GM19468 (cell line): ENCODE measurements around the gene NUP93.
"Not testable (repeated sequence)": the region's sequence is repeated elsewhere in the genome, so short reads cannot be mapped to it uniquely, and the experiment has no call there.

ENCODE experiments used
- ATAC-seq: cut with Tn5 transposase; IDR thresholded peaks from one replicate; pipeline ENCODE4 v1.9.1; 2021; ENCODE audit warnings: mild to moderate bottlenecking, moderate library complexity, moderate number of reproducible peaks; ENCODE audit not compliant: unreplicated experiment; ENCODE audit errors: extremely low read depth

NUP93 gene

GRCh38 chr16:56708525-56709442, 21.1 kb upstream of the NUP93 start:
- no peak for ATAC-seq

DNA sequence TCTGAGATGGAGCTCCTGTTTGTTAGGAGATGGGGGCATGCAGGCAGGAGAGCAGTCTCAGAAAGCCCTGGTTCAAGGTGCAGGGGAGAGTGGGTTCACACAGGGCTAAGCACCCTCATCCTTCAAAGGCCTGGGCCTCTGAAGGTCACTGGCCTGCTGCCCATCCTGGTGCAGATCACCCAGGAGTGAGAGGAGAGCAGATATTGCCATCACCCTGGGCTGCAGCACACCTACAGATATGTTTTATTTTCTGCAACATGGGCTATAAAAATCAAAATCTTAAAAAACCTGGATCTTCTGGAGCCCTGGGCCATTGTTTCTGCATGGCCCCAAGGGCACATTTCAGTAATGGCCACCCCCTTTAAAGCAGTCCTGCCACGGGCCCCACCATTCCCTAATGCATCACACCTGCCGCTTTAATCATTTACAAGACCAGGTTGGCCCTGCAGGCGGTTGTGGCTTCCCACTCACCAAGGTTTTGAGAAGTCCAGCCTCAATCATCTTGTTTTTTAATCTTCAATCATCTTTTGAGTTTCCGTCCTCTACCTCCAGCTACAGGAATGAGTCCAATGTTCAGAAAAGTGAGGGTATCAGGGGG, 20.4 kb upstream of the NUP93 start:
- ATAC-seq = no peak

DNA sequence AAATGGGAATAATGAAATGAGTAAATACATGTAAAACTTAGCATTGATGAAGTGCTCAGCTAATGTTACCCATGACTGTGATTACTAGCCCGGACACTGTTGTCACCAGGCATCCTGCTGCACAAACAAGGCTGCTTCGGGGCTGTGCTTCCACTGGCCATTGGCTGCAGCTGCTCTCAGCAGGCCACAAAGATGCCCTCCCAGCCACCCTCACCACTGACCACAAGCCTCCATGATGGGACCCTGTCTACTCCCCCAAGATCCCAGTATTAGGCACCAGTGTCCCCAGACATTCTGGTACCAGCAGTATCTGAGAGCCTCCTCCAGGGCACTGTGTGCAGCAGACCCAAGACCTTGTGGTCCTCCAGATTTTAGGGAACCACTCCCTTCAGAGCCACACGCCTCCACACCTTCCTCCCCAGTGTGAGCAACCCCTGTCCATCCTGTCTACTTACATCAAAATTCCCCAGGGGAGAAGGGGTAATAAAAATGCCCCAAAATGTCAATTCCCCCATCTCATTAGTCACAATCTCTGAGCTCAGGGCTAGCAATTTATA, 19.7 kb upstream of the NUP93 start:
- no peak for ATAC-seq

DNA sequence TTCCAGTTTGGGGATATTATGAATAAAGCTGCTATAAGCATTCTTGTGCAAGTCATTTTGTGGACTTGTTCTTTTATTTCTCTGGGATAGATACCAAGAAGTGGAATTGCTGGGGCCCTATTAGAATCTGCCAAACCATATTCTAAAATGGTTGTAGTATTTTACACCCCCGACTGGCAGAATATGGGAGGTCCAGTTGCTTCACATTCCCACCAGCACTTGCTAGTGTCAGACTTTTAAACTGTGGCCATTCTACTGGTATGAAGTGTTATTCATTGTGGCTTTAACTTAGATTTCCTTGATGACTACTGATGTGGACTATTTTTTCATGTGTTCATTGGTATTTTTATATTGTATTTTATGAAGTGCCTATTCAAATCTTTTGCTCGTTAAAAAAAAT, 18.1 kb upstream of the NUP93 start:
- no peak for ATAC-seq

GRCh38 chr16:56713794-56714193, 16.1 kb upstream of the NUP93 start:
- ATAC-seq = no peak

GRCh38 chr16:56715126-56715525, 14.8 kb upstream of the NUP93 start:
- ATAC-seq = no peak

DNA sequence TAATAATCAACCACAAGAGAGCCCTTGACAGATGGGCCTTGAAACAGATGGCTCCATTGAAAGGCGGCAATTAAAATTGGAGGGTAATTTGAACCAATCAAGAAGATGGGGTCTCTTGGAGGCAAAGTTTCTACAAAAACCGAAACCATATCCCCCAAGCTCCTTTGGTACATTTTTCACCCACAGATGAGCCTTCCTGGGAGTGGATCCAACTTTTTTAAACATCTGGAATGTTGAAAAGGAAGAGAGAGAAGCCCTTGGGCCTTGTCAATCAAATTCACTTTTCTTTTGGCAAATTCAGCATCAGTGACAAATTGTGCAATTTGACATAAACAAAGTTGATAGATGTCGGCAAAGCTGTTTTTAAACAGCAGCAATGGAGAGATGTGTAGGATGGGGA, 13.2 kb upstream of the NUP93 start:
- ATAC-seq = no peak

- ATAC-seq = not testable (repeated sequence)
These were observed 12.4 kb upstream of the NUP93 start for GRCh38 chr16:56717532-56717931.

DNA sequence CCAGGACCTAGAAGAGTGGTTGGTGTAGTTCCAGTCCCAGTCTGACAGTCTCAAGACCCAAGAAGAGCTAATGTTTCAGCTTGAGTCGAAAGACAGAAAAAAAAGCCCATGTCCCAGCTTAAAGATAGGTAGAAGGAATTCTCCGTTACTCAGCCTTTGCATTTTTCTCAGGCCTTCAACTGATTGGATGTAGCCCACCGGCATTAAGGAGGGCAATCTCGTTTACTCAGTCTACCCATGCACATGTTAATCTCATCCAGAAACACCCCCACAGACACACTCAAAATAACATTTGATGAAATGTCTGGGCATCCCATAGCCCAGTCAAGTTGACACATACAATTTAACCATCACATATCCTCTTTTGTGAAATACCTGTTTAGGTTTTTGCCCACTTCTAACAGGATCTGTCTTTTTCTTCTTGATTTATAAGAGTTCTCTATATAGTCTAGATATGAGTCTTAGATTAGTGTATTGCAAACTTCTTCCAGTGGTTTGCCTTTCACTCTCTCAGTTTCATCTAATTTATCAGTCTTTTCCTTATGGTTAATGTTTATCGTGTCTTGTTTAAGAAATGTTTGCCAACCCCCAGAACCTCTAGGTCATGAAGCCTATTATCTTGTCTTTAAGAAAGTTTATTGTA, 7.6 kb upstream of the NUP93 start:
- ATAC-seq = no peak

- no peak for ATAC-seq
These were observed 5.7 kb upstream of the NUP93 start for GRCh38 chr16:56724191-56724590.

- no peak for ATAC-seq
These were observed 3.6 kb upstream of the NUP93 start for GRCh38 chr16:56726283-56726682.

DNA sequence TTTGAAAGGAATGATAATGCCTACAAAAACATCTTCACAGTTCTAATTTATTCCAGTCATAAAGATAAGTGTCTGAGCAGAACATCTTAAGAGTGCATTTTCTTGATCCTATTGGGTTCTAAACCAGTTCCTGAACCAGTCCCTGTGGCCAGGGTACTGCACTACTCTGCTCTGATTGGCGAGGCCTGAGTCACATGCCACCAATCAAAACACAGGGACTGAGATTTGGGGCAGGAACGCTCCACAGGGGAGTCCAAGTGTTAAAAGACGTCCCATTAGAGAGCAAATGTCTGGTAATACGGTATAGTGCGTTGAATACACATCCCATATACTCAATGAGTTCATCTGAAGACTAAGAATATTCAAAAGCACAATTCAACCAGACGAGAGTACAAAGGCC, 3.0 kb upstream of the NUP93 start:
- no peak for ATAC-seq

DNA sequence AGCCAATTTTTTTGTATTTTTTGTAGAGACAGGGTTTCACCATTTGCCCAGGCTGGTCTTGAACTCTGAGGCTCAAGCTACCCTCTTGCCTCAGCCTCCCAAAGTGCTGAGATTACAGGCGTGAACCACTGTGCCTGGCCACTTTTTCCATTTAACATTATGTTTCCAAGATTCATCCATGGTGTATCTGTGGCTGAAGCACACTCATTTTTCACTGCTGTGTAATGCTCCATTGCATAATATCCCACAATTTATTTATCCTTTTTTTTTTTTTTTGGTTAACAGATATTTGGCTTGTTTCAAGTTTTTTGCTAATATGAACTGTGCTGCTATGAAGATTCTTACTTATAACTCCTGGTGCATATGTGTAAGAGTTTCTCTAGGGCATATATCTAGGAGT, 1.9 kb upstream of the NUP93 start:
- ATAC-seq = no peak

GRCh38 chr16:56728980-56729734, 772 bp upstream of the NUP93 start:
- no peak for ATAC-seq

GRCh38 chr16:56732366-56732765, 2.4 kb downstream of the NUP93 start:
- ATAC-seq = no peak

GRCh38 chr16:56732832-56733231, 2.9 kb downstream of the NUP93 start:
- ATAC-seq = no peak

- ATAC-seq = no peak
These were observed 4.5 kb downstream of the NUP93 start for GRCh38 chr16:56734429-56734828.

GRCh38 chr16:56736476-56736875, 6.5 kb downstream of the NUP93 start:
- ATAC-seq = no peak

DNA sequence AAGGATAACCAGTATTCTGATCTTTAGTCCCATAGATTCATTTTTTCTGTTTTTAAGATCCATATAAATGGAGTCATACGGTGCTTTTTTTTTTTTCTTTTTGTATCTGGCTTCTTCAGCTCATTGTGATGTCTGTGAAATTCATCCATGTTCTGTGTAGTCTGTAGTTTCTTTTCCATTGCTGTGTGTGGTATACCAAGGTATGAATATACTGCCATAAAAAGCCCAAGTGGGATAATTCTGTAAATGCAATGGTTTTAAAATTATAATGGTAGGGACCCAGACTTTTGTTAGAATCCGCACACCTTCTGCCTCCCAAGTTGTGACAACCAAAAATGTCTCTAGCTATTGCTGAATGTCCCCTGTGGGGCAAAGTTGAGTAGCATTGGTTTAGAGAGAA, 7.6 kb downstream of the NUP93 start:
- ATAC-seq = no peak

- ATAC-seq = no peak
These were observed 8.3 kb downstream of the NUP93 start for GRCh38 chr16:56738221-56738620.
